GM19397 (cell line): Measurements from ENCODE around the gene CACTIN.
A peak's percentile ranks its signal among the peaks of the same experiment; 100 is the strongest.
"Not testable (repeated sequence)": the region's sequence is repeated elsewhere in the genome, so short reads cannot be mapped to it uniquely, and the experiment has no call there.

Experiments used
- ATAC-seq: cut with Tn5 transposase; IDR thresholded peaks from one replicate; pipeline ENCODE4 v1.9.1; 2021; ENCODE audit warnings: mild to moderate bottlenecking, moderate library complexity; ENCODE audit not compliant: unreplicated experiment

The CACTIN gene

DNA sequence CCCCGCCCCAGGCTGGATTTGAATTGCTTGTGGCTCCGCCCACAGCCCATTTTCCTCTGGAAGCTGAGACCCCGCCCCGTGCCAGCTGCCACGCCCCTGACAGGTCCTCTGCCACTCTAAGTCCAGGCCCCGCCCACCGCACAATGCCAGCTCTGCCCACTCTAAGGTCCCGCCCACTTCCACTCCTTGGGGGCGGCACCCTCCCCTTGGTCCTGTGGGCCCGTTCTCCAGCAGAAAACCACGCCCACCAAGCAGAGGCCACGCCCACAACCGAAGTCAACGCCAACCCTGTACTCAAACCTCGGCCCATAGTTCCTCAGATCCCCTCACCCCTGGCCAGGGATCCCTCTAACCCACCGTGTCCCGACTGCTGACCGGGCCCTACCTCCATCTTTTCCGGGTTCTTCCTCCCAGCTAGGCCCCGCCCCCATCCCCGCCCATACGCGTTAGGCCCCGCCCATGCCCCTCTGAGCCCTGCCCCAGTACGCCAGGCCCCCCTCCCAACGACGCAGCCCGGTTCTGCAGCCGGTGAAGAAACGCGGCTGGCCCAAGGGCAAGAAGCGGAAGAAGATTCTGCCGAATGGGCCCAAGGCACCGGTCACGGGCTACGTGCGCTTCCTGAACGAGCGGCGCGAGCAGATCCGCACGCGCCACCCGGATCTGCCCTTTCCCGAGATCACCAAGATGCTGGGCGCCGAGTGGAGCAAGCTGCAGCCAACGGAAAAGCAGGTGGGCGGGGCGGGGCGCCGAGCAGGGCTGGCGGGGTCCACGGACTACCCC, 52.5 kb downstream of the CACTIN start:
- no peak for ATAC-seq

DNA sequence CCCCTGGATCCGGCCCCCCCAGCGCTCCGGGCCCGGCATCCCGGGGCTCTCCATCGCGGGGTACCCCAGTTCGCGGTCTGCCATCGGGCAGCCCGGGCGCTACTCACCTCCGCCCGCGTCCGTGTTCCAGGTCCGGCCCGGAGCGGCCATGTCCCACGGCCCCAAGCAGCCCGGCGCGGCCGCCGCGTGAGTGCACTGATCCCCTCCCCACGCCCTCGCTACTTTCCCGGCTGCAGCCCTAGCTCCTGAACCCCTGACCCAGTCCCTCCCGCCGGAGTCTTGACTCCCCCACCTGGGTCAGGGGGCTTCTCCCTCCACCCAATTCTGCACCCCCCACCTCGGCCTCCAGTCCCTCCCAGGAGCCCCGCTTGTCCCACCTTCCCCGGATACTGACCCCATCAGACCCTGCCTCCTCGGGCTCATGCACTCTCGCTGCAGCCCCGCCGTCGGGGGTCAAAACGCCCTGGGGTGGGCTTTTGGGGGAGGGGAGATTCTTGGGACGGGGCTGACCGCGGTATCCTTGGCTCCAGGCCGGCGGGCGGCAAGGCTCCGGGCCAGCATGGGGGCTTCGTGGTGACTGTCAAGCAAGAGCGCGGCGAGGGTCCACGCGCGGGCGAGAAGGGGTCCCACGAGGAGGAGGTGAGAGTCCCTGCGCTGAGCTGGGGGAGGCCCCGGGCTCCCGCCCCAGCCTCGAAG, 53.3 kb downstream of the CACTIN start:
- peak; percentile 5 for ATAC-seq

DNA sequence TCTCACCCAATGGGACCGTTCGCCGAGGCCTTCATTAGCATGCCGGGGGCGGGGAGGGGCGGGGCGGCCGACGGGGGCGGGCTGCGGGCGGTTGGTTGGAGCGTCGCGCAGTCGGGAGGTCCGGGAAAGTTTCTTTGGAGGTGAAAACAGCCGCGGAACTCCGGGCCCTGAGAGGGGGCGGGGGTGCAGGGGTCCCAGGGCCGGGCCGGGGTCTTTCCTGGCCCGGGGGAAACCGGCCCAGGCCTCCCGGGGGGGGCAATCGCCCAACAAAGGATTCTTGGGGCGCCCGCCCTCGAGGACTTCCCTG, 53.8 kb downstream of the CACTIN start, which contains the start of gene HMG20B:
Gene HMG20B (plus strand): TSS at position 90 of the 307 bp plus-strand sequence. CDS start 366 bp downstream, outside the sequence.
- ATAC-seq = no peak

DNA sequence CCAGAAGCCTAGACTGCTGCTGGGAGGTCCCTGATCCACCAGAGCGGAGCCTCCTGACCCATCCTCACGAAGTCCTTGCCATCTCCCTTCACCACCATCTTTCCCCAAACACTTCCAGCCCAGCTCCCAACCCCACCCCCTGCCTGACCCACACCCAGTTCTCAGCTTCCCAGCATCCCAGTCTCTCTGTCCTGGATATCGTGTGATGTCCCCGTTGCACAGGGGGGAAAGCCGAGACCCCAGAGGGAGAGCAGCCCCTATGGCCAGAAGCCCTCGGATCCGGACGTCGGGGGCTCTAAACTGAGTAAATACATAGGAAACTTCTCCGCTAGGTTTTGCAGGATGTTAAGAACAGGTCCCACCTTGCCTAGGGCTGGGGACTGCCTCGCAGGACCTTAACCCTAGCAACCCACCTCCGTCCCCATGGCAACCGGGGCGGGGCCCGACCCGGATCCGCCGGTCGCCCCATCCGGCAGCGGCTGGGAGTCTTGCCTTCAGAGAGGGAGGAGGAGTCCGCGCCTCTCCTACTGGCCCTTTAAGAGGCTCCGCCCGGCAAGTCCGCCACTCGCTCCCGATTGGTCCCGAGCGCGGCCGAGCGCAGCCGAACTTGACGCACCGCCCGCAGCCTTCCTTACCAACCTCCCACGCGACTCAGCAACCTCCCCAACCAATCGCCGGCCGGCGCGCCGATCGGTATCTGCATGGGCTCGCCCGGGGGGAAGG, 54.3 kb downstream of the CACTIN start:
- peak; percentile 88 for ATAC-seq

DNA sequence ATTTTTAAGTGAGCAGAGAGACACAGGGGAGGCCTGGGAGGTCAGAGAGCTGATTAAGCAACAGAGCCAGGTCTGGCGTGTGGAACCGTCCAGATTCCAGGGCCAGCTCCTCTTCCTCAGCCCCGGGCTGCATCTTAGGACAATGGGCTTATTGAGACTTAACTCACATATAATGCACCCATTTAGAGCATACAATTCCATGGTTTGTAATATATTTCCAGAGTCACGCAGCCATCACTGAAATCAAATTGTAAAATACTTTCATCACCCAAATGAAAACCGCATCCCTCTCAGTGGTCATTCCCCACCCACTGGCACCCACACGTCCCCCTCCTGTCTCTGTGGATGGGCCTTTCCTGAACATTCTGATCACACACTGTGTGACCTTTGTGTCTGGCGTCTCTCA, 56.0 kb downstream of the CACTIN start:
- no peak for ATAC-seq

DNA sequence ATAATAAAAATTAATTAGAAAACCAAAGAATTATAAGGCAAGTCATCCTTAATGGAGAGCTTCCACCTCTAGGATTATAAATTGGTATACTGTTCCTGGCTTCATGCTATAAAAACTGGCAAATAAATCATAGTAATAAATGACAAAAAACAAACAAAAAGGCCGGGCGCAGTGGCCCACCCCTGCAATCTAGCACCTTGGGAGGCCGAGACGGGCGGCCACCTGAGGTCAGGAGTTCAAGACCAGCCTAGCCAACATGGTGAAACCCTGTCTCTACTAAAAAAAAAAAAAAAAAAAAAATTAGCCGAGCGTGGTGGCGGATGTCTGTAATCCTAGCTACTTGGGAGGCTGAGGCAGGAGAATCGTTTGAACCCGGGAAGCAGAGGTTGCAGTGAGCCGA, 56.5 kb downstream of the CACTIN start:
- ATAC-seq = not testable (repeated sequence)

DNA sequence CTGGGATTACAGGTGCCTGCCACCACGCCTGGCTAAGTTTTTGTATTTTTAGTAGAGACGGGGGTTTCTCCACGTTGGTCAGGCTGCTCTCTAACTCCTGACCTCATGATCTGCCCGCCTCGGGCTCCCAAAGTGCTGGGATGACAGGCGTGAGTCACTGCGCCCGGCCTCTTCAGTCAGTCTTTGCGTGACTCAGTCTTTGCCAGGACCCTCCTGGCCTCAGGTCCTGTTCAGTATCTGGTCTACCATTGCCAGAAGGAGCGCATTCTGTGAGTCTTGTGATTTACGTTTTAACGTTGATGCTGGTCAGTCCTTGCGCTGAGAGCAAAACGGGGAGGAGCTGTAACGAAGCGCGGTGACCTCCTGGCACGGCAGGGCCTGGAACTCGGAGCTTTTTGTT, 61.5 kb downstream of the CACTIN start:
- no peak for ATAC-seq

DNA sequence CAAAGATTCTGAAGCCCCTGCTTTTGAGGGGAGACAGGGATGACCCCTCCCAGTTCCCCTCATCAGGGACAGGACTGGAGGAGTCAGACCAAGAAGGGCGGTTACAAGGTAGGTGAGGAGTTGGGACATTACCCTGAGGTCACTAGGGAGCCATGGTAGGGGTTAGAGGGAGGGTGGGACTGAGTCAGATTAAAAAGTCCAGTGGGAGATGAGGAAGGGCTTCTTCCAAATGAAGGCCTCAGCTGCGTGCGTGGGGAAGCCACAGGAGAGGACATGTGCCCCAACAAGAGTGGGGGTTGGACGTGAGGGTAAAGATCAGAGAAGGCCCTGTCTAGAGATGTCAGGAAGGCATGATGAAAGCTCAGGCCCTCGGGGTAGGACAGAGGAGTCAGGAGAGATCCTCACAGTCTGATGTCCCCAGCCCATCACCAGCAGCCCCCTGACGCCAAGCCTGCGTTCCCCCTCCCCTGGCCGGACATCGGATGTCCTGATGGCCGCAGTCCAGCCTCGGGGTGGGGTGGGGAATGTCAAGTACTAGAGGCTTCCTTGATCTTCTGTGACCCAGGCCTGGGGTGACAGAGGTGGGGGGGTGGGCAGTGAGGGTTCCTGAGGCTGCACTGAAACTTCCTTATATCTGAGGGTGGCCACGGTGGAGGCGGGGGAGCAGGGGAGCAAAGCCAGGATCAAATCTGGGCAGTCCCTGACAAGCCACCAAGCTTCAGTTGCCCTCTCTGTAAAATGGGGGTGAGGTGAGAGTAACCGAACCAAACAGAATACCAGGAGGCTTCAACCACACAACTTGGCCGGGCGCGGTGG, 62.7 kb downstream of the CACTIN start:
- ATAC-seq = no peak
